ENCODE measurements around the gene LTF. TPM values are rescaled to one million over a fixed set of nuclear protein-coding genes. Genes with fewer than 3 reads are reported as not detected.

LTF gene
- total RNA-seq, 1 donor from 2014 or later, result 14.3 TPM

DNA sequence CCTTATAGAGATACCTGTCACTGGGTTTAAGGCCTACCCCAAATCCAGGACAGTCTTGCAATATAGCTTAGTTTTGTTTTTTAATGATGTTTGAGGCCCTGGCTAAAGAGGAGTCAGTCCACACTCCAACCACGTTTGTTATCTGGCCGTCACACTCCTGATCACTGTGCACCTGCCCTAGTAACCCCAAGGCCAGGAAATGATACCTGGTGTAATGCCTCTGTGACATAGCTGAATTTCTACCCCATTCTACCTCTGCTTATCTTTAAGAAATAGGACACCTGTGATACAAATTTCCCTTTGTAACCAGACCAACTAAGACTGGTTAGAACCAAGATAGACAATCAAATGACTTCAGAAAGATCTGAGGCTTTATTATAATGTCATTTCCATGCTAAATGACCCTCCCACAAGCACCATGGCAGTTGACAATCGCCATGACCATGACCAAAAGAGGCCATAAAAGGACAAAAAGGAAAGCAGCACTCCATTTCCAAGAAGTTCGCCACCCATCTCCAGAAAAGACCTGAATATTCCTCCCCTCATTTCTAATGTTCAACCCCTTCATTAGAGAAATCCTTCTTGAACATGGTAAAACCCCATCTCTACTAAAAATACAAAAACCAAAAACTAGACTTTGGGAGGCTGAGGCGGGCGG is 28.3 kb upstream of the LTF start:
- intact Hi-C loops (cut with DNase I), result loop anchor here (10.0 kb wide), 1 partner anchor 132 kb away; no protein-coding TSS in a partner anchor
- no peak for TF ChIP-seq CTCF (IDR thresholded peaks at IDR 0.05)
- Histone ChIP-seq H3K27ac (no peak overlapping the region), H3K36me3 (no peaks in the 10 kb centered on the region), H3K4me1 (peaks cover 7% of the 10 kb centered on the region), H3K9me3 (no peaks in the 10 kb centered on the region), H3K27me3 (no peaks in the 10 kb centered on the region), H3K4me3 (no peak overlapping the region)
- no peak for DNase-seq
- ATAC-seq, result no peak

GRCh38 chr3:46491089-46492070 is 26.7 kb upstream of the LTF start:
- Histone ChIP-seq H3K27me3 (no peaks in the 10 kb centered on the region), H3K4me3 (no peak overlapping the region), H3K27ac (no peak overlapping the region), H3K36me3 (no peaks in the 10 kb centered on the region), H3K9me3 (no peaks in the 10 kb centered on the region), H3K4me1 (peaks cover 7% of the 10 kb centered on the region)
- no peak for DNase-seq
- intact Hi-C loops (cut with DNase I), result loop anchor here (10.0 kb wide), 1 partner anchor 133 kb away; no protein-coding TSS in a partner anchor
- ATAC-seq, result no peak
- no peak for TF ChIP-seq CTCF (IDR thresholded peaks at IDR 0.05)

DNA sequence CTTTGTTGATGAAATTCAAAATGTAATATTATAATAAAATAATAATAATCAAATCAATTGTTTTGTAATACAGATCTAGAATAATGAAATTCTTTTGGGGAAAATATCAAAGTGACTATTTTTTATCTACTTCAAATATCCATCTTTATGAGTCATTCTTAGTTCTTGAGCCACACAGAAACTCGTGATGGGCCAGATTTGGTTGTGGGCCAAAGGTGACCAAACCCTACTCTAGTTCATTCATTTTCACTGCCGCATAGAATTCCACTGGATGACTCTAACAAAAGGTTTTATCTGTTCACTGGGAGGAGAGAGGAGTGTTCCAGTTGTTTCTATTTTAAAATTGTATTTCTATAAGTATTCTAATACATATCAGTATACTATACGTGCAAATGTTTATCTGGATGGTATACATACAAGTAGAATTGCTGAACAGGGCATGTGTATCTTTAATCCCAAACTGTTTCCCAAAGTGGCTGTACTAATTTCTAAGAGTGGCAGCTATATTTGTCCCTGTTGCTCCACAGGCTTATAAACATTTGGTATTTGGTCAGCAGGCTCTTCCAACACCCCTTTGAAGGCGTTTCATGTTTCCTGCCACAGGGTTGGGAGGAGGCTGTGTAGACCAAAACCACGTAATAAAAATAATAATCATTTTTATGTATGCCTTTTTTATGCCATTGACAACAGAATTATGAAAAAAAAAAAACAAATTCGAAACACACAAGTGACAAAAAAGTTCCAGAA is 25.8 kb upstream of the LTF start:
- H3K27me3 ChIP-seq, result no peaks in the 10 kb centered on the region

DNA sequence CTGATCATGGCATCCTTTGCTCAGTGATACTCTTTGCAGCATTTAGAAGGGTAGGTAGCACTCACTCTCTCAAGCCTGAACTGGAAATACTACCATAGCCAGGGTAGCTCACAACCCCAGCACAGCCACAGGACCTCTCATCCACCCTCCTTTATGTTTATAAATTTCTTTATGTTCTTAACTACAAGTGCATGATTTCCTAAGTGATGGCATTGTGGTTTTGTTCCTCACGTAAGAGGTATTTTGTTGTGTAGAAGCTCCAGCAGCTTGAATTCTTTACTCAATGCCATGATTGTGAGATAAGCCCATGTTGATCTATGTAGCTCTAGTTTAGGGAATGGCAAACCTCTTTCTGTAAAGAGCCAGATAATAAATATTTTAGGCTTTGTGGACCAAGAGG is 25.2 kb upstream of the LTF start:
- DNase-seq, result no peak
- Histone ChIP-seq H3K27me3 (no peaks in the 10 kb centered on the region), H3K9me3 (no peaks in the 10 kb centered on the region), H3K4me1 (peaks cover 7% of the 10 kb centered on the region), H3K36me3 (no peaks in the 10 kb centered on the region), H3K4me3 (no peak overlapping the region), H3K27ac (no peak overlapping the region)
- no peak for ATAC-seq
- intact Hi-C loops (cut with DNase I), result loop anchor here (10.0 kb wide), 1 partner anchor 135 kb away; no protein-coding TSS in a partner anchor
- no peak for TF ChIP-seq CTCF (IDR thresholded peaks at IDR 0.05)

More for the DNA sequence above, 25.8 kb upstream of the LTF start:
- no peak for TF ChIP-seq CTCF (IDR thresholded peaks at IDR 0.05)
- Histone ChIP-seq H3K9me3 (no peaks in the 10 kb centered on the region), H3K4me1 (peaks cover 7% of the 10 kb centered on the region), H3K27ac (no peak overlapping the region), H3K36me3 (no peaks in the 10 kb centered on the region), H3K4me3 (no peak overlapping the region)
- ATAC-seq (no peak), DNase-seq (no peak)
- intact Hi-C loops (cut with DNase I), result loop anchor here (10.0 kb wide), 1 partner anchor 134 kb away; no protein-coding TSS in a partner anchor

GRCh38 chr3:46489381-46489780 is 24.7 kb upstream of the LTF start:
- H3K4me1 ChIP-seq, result peaks cover 7% of the 10 kb centered on the region
- no peak overlapping the region for H3K27ac ChIP-seq
- intact Hi-C loops (cut with DNase I), result no loop called here
- H3K36me3 ChIP-seq, result no peaks in the 10 kb centered on the region
- DNase-seq (no peak), ATAC-seq (no peak)
- no peaks in the 10 kb centered on the region for H3K27me3 ChIP-seq
- H3K9me3 ChIP-seq, result no peaks in the 10 kb centered on the region
- TF ChIP-seq CTCF (IDR thresholded peaks at IDR 0.05), result no peak
- no peak overlapping the region for H3K4me3 ChIP-seq
